ENCODE data around the gene ATP11A. TPM values are rescaled to one million over a fixed set of nuclear protein-coding genes. Genes with fewer than 3 reads are reported as not detected.

The ATP11A gene
- total RNA-seq, 1 experiment from 2014 or later = 80.4 TPM

DNA sequence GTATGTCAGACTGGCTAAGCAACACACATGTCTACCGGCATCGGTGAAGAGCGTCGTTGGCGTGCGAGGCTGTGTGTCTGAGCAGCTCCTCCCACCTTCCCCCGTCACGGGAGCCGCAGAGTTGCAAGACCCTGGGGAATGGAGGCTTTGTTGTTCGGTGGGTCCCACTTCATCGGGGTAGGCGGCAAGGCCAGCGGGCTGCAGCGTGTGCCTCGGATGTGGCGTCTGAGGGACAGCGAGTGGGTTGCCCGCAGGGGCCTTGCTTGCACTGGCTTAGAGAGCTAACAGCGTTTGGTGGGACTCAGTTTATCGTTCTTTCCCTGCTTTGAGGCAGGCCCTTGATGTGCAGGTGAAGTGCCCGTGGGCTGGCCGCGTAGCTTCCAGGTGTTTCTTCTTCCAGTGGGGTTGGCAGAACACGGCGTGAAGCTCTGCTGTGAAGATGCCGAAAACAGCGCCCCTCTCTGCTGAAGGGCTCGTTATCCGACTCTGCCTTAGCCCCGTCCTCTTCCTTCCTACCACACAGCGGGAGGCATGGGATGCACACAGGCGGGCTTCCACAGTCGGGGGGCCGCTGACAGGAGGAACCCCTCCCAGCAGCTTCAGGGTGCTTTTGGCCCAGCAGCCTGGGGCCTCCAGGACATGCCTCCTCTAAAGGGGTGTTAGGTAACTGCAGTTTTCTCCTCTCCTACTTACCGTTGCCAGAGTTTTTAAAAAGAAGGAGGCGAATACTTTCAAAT lies 85.2 kb downstream of the ATP11A start (continued):
- TF ChIP-seq ZFX (IDR thresholded peaks at IDR 0.05) (no peak), POLR2A (IDR thresholded peaks at IDR 0.05; ENCODE audit: borderline replicate concordance, extremely low read depth, insufficient read depth, insufficient read length) (no peak), CEBPB (IDR thresholded peaks at IDR 0.05; ENCODE audit: low read depth) (no peak), EZH2phosphoT487 (IDR thresholded peaks at IDR 0.05; ENCODE audit: borderline replicate concordance) (no peak), EGR1 (IDR thresholded peaks at IDR 0.05; ENCODE audit: low read depth) (no peak), ATF3 (IDR thresholded peaks at IDR 0.05) (no peak), SP1 (IDR thresholded peaks at IDR 0.05; ENCODE audit: low read depth) (no peak), POLR2AphosphoS5 (IDR thresholded peaks at IDR 0.05; ENCODE audit: low read depth, low read length) (no peak), TCF7L2 (IDR thresholded peaks at IDR 0.05; ENCODE audit: borderline replicate concordance, extremely low read depth, insufficient read depth, insufficient read length) (no peak)
- TF ChIP-seq, protein P1, sequence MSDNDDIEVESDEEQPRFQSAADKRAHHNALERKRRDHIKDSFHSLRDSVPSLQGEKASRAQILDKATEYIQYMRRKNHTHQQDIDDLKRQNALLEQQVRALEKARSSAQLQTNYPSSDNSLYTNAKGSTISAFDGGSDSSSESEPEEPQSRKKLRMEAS (IDR thresholded peaks at IDR 0.05) = no peak

DNA sequence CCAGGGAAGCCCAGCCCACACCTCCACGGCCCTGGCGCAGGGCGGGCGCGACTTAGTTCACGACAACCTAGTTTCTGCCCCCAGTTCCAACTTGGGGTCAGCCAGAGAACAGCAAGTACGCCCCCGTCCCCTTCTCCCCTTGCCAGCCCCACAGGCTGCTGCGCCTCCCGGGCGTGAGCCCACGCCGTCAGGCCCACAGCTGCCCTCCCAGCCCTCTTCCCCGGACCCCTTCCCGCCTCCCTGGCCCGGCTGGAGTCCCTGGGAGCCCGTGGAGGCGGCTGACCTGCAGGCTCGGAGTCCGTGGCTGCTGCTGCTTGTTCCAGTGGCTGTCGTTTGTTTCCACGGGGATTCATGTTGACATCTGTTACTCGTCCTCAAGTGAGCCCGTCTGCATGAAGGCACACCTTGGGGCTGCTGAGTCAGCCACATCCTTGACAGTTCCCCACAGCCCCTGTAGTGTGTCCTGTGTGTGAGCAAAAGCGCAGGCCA lies 86.0 kb downstream of the ATP11A start:
- no peaks in the 10 kb centered on the region for H3K9me3 ChIP-seq (ENCODE audit: control insufficient read depth in 1 of 2, insufficient read depth in 1 of 2, low read depth in 1 of 2, low read length in 2 of 2)
- no peaks in the 10 kb centered on the region for H3K27me3 ChIP-seq (ENCODE audit: insufficient read depth, low read length)
- H3K9me2 ChIP-seq (ENCODE audit: insufficient read depth) = no peaks in the 10 kb centered on the region
- no peak overlapping the region for H2AFZ ChIP-seq (ENCODE audit: low read depth, low read length, poor library complexity, severe bottlenecking)
- no peaks in the 10 kb centered on the region for H4K20me1 ChIP-seq (ENCODE audit: insufficient read depth)
- H3K9ac ChIP-seq (ENCODE audit: low read length) = no peak overlapping the region
- intact Hi-C loops (cut with micrococcal nuclease) = no loop called here
- peaks cover 0 to 7% of the 10 kb centered on the region in 2 experiments; a peak in 1 of 4 replicates for H3K4me1 ChIP-seq (ENCODE audit: control insufficient read depth in 1 of 2, insufficient read depth in 2 of 2, low read length in 2 of 2)
- ATAC-seq (no peak), DNase-seq (ENCODE audit: low read depth, low spot score) (no peak)
- H3K4me3 ChIP-seq (replicated peaks in 1 of 2; ENCODE audit: low read depth in 1 of 2, low read length in 2 of 2) = no peak overlapping the region
- no TSS peak for BruUV-seq (replicated peaks)
- ChIA-PET RAD21 (ENCODE audit: low non-redundant PET in 1 of 2, low total read pairs in 2 of 2, uncharacterized antibody in 2 of 2, unreplicated experiment in 2 of 2) (no interaction called here), CTCF (no interaction called here), POLR2A (no interaction called here)
- 0 out of 2 replicates have a peak, but pooled peaks cover 11% of the 10 kb centered on the region for H3K79me2 ChIP-seq (ENCODE audit: insufficient read depth, low read length)
- H3K27ac ChIP-seq (ENCODE audit: low read depth, low read length) = no peak overlapping the region
- no peaks in the 10 kb centered on the region for H3K36me3 ChIP-seq (ENCODE audit: control insufficient read depth in 1 of 2, insufficient read depth in 2 of 2, low read length in 2 of 2)
- no peak overlapping the region for H3K4me2 ChIP-seq (ENCODE audit: low read length)
- TF ChIP-seq ZNF274 (IDR thresholded peaks at IDR 0.05; ENCODE audit: low read depth, low read length) (no peak), YY1 (IDR thresholded peaks at IDR 0.05; ENCODE audit: extremely low read depth, insufficient replicate concordance, low read depth, low read length) (no peak), RAD21 (IDR thresholded peaks at IDR 0.05; ENCODE audit: low read depth) (no peak), EGR1 (IDR thresholded peaks at IDR 0.05; ENCODE audit: low read depth) (no peak), ELF1 (IDR thresholded peaks at IDR 0.05; ENCODE audit: borderline replicate concordance, low read depth) (no peak), EZH2 (IDR thresholded peaks at IDR 0.05) (no peak), CBX3 (IDR thresholded peaks at IDR 0.05; ENCODE audit: low read depth) (no peak), EZH2phosphoT487 (IDR thresholded peaks at IDR 0.05; ENCODE audit: borderline replicate concordance) (no peak), TCF7L2 (IDR thresholded peaks at IDR 0.05; ENCODE audit: borderline replicate concordance, extremely low read depth, insufficient read depth, insufficient read length) (no peak), SIN3A (IDR thresholded peaks at IDR 0.05; ENCODE audit: low read depth) (no peak), JUND (IDR thresholded peaks at IDR 0.05) (no peak), SP1 (IDR thresholded peaks at IDR 0.05; ENCODE audit: low read depth) (no peak), FOSL1 (IDR thresholded peaks at IDR 0.05; ENCODE audit: low read depth) (no peak), ZFX (IDR thresholded peaks at IDR 0.05) (no peak), CEBPB (IDR thresholded peaks at IDR 0.05; ENCODE audit: low read depth) (no peak), ATF3 (IDR thresholded peaks at IDR 0.05) (no peak), POLR2AphosphoS5 (IDR thresholded peaks at IDR 0.05; ENCODE audit: low read depth, low read length) (no peak)
- TF ChIP-seq, protein P1 (IDR thresholded peaks at IDR 0.05) = no peak
- TF ChIP-seq, protein P2, sequence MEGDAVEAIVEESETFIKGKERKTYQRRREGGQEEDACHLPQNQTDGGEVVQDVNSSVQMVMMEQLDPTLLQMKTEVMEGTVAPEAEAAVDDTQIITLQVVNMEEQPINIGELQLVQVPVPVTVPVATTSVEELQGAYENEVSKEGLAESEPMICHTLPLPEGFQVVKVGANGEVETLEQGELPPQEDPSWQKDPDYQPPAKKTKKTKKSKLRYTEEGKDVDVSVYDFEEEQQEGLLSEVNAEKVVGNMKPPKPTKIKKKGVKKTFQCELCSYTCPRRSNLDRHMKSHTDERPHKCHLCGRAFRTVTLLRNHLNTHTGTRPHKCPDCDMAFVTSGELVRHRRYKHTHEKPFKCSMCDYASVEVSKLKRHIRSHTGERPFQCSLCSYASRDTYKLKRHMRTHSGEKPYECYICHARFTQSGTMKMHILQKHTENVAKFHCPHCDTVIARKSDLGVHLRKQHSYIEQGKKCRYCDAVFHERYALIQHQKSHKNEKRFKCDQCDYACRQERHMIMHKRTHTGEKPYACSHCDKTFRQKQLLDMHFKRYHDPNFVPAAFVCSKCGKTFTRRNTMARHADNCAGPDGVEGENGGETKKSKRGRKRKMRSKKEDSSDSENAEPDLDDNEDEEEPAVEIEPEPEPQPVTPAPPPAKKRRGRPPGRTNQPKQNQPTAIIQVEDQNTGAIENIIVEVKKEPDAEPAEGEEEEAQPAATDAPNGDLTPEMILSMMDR (IDR thresholded peaks at IDR 0.05 in 2 of 3, conservative IDR thresholded peaks at IDR 0.05 in 1 of 3; ENCODE audit: borderline replicate concordance in 1 of 3, insufficient read depth in 1 of 3, low read depth in 2 of 3, low read length in 2 of 3) = no peak

All from HCT116 (cell line).